Measurements from ENCODE around the gene EHMT1. TPM values are rescaled to one million over a fixed set of nuclear protein-coding genes. Genes with fewer than 3 reads are reported as not detected.

The EHMT1 gene
- total and polyA plus RNA-seq, 2 donors (not counting 1 experiment from before 2014, with no cell fraction given): 101 to 394 TPM

DNA sequence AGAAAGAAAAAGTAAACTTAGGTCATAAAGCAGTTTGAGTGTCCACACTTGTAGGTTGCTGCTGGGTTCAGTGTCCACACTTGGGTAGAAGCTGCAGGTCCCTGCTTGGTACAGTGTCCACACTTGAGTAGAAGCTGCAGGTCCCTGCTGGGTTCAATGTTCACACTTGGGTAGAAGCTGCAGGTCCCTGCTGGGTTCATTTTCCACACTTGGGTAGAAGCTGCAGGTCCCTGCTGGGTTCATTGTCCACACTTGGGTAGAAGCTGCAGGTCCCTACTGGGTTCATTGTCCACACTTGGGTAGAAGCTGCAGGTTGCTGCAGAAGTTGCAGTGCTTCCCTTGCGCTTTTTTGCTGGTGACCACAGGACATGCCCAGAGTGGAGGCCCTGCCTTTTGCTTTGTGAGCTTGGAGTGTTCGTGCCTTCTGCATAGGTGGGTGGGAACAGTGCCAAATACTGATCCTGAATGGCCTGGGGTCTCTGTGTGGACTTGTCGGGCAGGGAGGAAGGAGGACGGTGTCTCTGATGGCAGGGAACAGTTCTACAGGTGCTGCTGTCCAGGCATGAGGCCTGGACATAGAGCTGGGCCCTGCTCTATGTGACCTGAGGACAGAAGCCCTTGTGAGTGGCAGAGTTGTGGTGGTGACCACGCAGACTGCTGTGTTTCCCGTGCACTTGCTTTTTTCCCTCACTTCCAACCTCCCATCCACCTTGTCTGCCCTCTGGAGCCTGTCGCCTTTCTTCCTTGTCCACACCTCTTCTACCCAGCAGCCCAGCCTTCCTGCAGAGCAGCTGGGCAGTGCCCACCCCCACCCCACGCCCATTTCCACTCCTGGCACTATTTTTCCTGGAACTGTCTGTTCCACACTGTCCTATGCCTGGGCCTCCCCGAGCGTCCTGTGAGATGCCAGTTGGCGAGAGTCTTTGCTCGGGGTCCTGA is 120.8 kb downstream of the EHMT1 start:
- H3K4me2 ChIP-seq (replicated peaks; ENCODE audit: low read depth, low read length, poor library complexity, severe bottlenecking): no peak overlapping the region
- H2AFZ ChIP-seq (ENCODE audit: insufficient read depth, low read depth, low read length, poor library complexity, severe bottlenecking): no peak overlapping the region
- peak overlapping the region; percentile 87 for H3K4me3 Mint-ChIP-seq
- ATAC-seq (ENCODE audit: low read depth): no peak
- no peak overlapping the region for H3K4me3 ChIP-seq (ENCODE audit: control extremely low read depth in 1 of 5, extremely low read depth in 1 of 5, insufficient read depth in 1 of 5, low read depth in 2 of 5, low read length in 4 of 5)
- H3K79me2 ChIP-seq (ENCODE audit: control insufficient read depth, insufficient read depth, low read length): peaks cover 13% of the 10 kb centered on the region
- 93% methylated on average over 11 of the region's 12 CpGs for WGBS (ENCODE audit: insufficient coverage)
- peaks cover 8 to 13% (median 10%) of the 10 kb centered on the region in 3 donors for H3K9me3 ChIP-seq (ENCODE audit: control extremely low read depth in 1 of 3, control insufficient read depth in 2 of 3, insufficient read depth in 1 of 3, low read length in 2 of 3)
- H3K27me3 ChIP-seq (replicated peaks in 1 of 4; ENCODE audit: control extremely low read depth in 1 of 4, control insufficient read depth in 3 of 4, insufficient read depth in 4 of 4, low read length in 3 of 4): no peaks in the 10 kb centered on the region
- peaks cover 24 to 37% of the 10 kb centered on the region in 2 donors for H3K4me1 ChIP-seq (ENCODE audit: control insufficient read depth in 2 of 2, insufficient read depth in 2 of 2, low read length in 2 of 2)
- no peak for DNase-seq
- H3K9ac ChIP-seq (ENCODE audit: low read length): no peak overlapping the region
- intact Hi-C loops (cut with micrococcal nuclease): no loop called here
- H3K27ac Mint-ChIP-seq: peak overlapping the region; percentile 83
- H3K27me3 Mint-ChIP-seq: no peaks in the 10 kb centered on the region
- TF ChIP-seq EZH2 (IDR thresholded peaks at IDR 0.05; ENCODE audit: borderline replicate concordance, insufficient read depth, low read depth, low read length, poor library complexity, severe bottlenecking): no peak
- TF ChIP-seq, protein P1, sequence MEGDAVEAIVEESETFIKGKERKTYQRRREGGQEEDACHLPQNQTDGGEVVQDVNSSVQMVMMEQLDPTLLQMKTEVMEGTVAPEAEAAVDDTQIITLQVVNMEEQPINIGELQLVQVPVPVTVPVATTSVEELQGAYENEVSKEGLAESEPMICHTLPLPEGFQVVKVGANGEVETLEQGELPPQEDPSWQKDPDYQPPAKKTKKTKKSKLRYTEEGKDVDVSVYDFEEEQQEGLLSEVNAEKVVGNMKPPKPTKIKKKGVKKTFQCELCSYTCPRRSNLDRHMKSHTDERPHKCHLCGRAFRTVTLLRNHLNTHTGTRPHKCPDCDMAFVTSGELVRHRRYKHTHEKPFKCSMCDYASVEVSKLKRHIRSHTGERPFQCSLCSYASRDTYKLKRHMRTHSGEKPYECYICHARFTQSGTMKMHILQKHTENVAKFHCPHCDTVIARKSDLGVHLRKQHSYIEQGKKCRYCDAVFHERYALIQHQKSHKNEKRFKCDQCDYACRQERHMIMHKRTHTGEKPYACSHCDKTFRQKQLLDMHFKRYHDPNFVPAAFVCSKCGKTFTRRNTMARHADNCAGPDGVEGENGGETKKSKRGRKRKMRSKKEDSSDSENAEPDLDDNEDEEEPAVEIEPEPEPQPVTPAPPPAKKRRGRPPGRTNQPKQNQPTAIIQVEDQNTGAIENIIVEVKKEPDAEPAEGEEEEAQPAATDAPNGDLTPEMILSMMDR (IDR thresholded peaks at IDR 0.05): no peak
- H4K20me1 ChIP-seq (ENCODE audit: control insufficient read depth, insufficient read depth, low read length, poor library complexity, severe bottlenecking): no peaks in the 10 kb centered on the region
- ChIA-PET CTCF (interaction anchor here (0.6 to 1.9 kb wide), 3 partner anchors 19 to 58 kb away, joined by 3 to 6 read pairs (median 3); no protein-coding TSS in a partner anchor), POLR2A (interaction anchor here (0.6 to 1.1 kb wide), 4 partner anchors 59 to 134 kb away, joined by 3 read pairs; partner anchors contain the start of genes ARRDC1 and EHMT1)
- peaks cover 63% of the 10 kb centered on the region for H3K4me1 Mint-ChIP-seq
- H3K27ac ChIP-seq (ENCODE audit: low read length in 2 of 2): no peak overlapping the region
- H3K9me3 Mint-ChIP-seq (ENCODE audit: insufficient read depth): peaks cover 2% of the 10 kb centered on the region
- H3K36me3 ChIP-seq (replicated peaks in 1 of 2; ENCODE audit: control extremely low read depth in 1 of 2, control insufficient read depth in 1 of 2, extremely low read depth in 1 of 2, insufficient read depth in 2 of 2, low read length in 1 of 2): peaks cover 10 to 38% of the 10 kb centered on the region in 2 experiments

- DNase-seq: no peak
- Histone ChIP-seq H4K20me1 (ENCODE audit: control insufficient read depth, insufficient read depth, low read length, poor library complexity, severe bottlenecking) (no peaks in the 10 kb centered on the region), H3K36me3 (replicated peaks in 1 of 2; ENCODE audit: control extremely low read depth in 1 of 2, control insufficient read depth in 1 of 2, extremely low read depth in 1 of 2, insufficient read depth in 2 of 2, low read length in 1 of 2) (peaks cover 5 to 35% of the 10 kb centered on the region in 2 experiments), H3K4me3 (ENCODE audit: control extremely low read depth in 1 of 5, extremely low read depth in 1 of 5, insufficient read depth in 1 of 5, low read depth in 2 of 5, low read length in 4 of 5) (no peak overlapping the region), H3K27me3 (replicated peaks in 1 of 4; ENCODE audit: control extremely low read depth in 1 of 4, control insufficient read depth in 3 of 4, insufficient read depth in 4 of 4, low read length in 3 of 4) (no peaks in the 10 kb centered on the region), H3K79me2 (ENCODE audit: control insufficient read depth, insufficient read depth, low read length) (peaks cover 9% of the 10 kb centered on the region), H2AFZ (ENCODE audit: insufficient read depth, low read depth, low read length, poor library complexity, severe bottlenecking) (no peak overlapping the region), H3K9ac (ENCODE audit: low read length) (no peak overlapping the region), H3K27ac (ENCODE audit: low read length in 2 of 2) (no peak overlapping the region), H3K9me3 (ENCODE audit: control extremely low read depth in 1 of 3, control insufficient read depth in 2 of 3, insufficient read depth in 1 of 3, low read length in 2 of 3) (peaks cover 5 to 13% (median 6%) of the 10 kb centered on the region in 3 donors), H3K4me2 (replicated peaks; ENCODE audit: low read depth, low read length, poor library complexity, severe bottlenecking) (no peak overlapping the region), H3K4me1 (ENCODE audit: control insufficient read depth in 2 of 2, insufficient read depth in 2 of 2, low read length in 2 of 2) (peaks cover 30 to 44% of the 10 kb centered on the region in 2 donors)
- ChIA-PET POLR2A (no interaction called here), CTCF (interaction anchor here (1.6 kb wide), 1 partner anchor 45 kb away, joined by 5 read pairs; no protein-coding TSS in a partner anchor)
- H3K27ac Mint-ChIP-seq: peak overlapping the region; percentile 83
- WGBS (ENCODE audit: insufficient coverage): 99% methylated on average over 7 of the region's 9 CpGs
- H3K4me1 Mint-ChIP-seq: peaks cover 69% of the 10 kb centered on the region
- H3K27me3 Mint-ChIP-seq: no peaks in the 10 kb centered on the region
- no peak for TF ChIP-seq EZH2 (IDR thresholded peaks at IDR 0.05; ENCODE audit: borderline replicate concordance, insufficient read depth, low read depth, low read length, poor library complexity, severe bottlenecking)
- no peak for ATAC-seq (ENCODE audit: low read depth)
- peaks cover 2% of the 10 kb centered on the region for H3K9me3 Mint-ChIP-seq (ENCODE audit: insufficient read depth)
- peak overlapping the region; percentile 87 for H3K4me3 Mint-ChIP-seq
- intact Hi-C loops (cut with micrococcal nuclease): no loop called here
These were observed 121.5 kb downstream of the EHMT1 start for GRCh38 chr9:137740312-137740711.
